ENCODE measurements around the gene NSMF.

- TF ChIP-seq CTCF (IDR thresholded peaks at IDR 0.05) (no peak), POLR2AphosphoS5 (IDR thresholded peaks at IDR 0.05) (no peak), POLR2A (IDR thresholded peaks at IDR 0.05) (no peak)
Measured at GRCh38 chr9:137407590-137408300, 51.4 kb downstream of the NSMF start.
